Measurements from ENCODE around the gene UHRF1. TPM values are rescaled to one million over a fixed set of nuclear protein-coding genes. Genes with fewer than 3 reads are reported as not detected.

The UHRF1 gene
- total RNA-seq, 1 donor from 2014 or later = 0.90 TPM

DNA sequence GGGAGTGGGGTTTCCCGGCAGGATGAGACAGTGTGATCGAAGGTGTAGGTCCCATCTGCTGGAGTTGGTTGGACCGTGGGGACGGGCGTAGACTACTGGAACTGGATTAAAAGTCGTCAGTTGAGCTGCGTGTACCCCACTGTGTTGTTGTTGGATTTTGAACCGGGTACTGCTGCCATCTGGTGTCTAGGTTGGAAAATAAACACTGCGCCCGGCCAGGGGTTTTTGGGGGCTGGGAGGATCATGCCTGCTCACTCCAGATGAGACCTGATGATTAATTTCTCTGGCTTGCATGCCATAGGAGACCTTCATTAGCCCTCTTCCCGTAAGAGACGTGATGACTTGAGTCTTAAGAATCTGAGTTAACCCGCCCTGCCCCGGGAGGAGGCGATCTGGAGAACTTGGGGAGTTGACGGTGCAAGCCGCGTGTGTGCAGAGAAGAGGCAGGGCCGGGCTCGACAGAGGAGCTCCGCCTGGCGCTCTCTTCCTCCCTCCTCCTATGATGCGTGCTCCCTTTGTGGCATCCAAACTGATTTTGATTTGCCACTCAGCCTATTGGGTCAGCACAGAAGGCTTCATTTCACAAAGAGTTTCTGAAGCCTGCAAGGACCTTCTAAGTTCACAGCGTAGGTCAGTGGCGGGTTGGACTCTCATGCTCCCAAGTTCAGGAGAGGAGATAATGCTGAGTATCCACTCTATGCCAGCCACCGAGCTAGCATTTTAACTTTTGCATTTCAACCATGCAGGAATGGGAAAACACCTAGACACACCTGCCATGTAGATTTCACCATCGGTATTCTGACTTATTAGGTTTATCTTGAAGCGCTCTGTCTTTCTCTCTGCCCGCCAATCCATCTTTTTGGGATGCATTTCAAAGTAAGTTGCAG is 2.7 kb downstream of the UHRF1 start:
- peak overlapping the region; percentile 57 for H3K4me3 ChIP-seq
- H3K4me1 ChIP-seq = peaks cover 26% of the 10 kb centered on the region
- no peaks in the 10 kb centered on the region for H3K36me3 ChIP-seq
- H3K27me3 ChIP-seq = peaks cover 5% of the 10 kb centered on the region
- intact Hi-C loops (cut with DNase I) = no loop called here
- H3K9me3 ChIP-seq = no peaks in the 10 kb centered on the region
- H3K27ac ChIP-seq = no peak overlapping the region
- DNase-seq = no peak
- TF ChIP-seq, protein P1, sequence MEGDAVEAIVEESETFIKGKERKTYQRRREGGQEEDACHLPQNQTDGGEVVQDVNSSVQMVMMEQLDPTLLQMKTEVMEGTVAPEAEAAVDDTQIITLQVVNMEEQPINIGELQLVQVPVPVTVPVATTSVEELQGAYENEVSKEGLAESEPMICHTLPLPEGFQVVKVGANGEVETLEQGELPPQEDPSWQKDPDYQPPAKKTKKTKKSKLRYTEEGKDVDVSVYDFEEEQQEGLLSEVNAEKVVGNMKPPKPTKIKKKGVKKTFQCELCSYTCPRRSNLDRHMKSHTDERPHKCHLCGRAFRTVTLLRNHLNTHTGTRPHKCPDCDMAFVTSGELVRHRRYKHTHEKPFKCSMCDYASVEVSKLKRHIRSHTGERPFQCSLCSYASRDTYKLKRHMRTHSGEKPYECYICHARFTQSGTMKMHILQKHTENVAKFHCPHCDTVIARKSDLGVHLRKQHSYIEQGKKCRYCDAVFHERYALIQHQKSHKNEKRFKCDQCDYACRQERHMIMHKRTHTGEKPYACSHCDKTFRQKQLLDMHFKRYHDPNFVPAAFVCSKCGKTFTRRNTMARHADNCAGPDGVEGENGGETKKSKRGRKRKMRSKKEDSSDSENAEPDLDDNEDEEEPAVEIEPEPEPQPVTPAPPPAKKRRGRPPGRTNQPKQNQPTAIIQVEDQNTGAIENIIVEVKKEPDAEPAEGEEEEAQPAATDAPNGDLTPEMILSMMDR (IDR thresholded peaks at IDR 0.05) = peak; percentile 58
- ATAC-seq = peak; percentile 53

DNA sequence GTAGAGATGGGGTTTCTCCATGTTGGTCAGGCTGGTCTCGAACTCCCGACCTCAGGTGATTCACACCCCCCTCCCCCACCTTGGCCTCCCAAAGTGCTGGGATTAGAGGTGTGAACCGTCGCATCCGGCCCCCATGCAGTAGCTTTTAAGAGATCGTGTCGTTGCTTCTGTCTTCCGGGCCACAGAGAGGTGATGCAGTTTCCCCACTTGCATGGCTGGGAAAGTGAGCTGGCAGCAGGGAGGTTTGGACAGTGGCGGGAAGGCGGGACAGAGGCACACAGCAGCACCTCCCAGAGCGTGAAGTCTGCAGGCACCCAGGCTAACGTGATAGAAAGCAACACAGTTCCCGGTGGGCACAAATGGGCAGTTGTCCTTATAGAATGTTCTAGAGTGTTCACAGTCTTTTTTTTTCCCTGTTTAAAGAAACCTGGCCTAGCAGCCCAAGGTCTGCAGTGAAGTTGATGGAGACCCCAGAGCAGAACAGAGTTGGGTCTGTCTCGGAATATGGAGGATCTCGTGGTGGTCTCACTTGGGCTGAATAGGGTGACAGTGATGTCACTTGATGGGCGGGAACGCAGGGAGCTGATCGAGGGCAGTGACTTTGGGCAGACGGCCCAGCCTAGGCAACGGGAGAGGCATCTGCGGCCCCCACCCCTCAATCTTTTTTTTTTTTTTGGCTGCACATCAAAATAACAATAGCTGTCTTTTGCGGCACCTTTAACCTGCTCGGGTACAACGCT is 4.9 kb downstream of the UHRF1 start:
- H3K27ac ChIP-seq = no peak overlapping the region
- ATAC-seq = no peak
- H3K27me3 ChIP-seq = no peaks in the 10 kb centered on the region
- peak overlapping the region; percentile 42 for H3K4me3 ChIP-seq
- H3K4me1 ChIP-seq = peaks cover 24% of the 10 kb centered on the region
- TF ChIP-seq, protein P1 (IDR thresholded peaks at IDR 0.05) = no peak
- H3K36me3 ChIP-seq = no peaks in the 10 kb centered on the region
- intact Hi-C loops (cut with DNase I) = no loop called here
- H3K9me3 ChIP-seq = no peaks in the 10 kb centered on the region
- no peak for DNase-seq

DNA sequence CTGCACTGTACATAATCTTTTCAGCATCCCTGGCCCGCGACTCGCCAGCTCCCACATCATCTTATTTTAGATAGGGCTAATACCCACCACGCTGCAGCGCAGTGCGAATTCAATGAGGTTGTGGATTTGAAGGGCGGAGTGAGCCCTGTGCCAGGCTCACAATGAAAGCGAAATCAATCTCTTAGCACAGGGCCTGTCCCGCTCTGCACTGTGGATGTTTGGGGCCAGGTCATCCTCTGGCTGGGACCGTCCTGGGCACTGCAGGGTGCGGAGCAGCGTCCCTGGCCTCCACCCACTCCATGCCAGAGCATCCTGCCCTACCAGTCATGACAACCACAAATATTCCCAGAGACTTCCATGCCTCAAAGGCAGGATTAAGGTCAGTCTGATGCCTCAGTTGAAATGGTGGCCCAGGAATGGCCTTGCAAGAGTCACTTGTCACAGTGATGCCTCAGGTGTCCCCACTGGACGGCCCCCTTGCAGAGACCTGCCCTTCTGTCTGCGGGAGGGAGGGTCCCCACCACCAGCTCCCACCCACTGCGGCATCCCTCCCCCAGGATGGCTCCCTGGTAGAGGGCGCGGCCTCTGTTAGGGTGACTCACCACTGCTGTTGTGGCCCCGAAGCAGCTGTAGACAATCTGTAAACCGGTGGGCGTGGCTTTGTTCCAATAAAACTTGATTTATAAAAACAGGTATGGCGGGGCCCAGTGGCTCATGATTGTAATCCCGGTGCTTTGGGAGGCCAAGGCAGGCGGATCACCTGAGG is 5.6 kb downstream of the UHRF1 start:
- intact Hi-C loops (cut with DNase I) = no loop called here
- Histone ChIP-seq H3K4me1 (peaks cover 20% of the 10 kb centered on the region), H3K4me3 (peak overlapping the region; percentile 42), H3K36me3 (no peaks in the 10 kb centered on the region), H3K27ac (no peak overlapping the region), H3K27me3 (no peaks in the 10 kb centered on the region), H3K9me3 (no peaks in the 10 kb centered on the region)
- DNase-seq (no peak), ATAC-seq (peak; percentile 58)
- TF ChIP-seq, protein P1 (IDR thresholded peaks at IDR 0.05) = no peak

DNA sequence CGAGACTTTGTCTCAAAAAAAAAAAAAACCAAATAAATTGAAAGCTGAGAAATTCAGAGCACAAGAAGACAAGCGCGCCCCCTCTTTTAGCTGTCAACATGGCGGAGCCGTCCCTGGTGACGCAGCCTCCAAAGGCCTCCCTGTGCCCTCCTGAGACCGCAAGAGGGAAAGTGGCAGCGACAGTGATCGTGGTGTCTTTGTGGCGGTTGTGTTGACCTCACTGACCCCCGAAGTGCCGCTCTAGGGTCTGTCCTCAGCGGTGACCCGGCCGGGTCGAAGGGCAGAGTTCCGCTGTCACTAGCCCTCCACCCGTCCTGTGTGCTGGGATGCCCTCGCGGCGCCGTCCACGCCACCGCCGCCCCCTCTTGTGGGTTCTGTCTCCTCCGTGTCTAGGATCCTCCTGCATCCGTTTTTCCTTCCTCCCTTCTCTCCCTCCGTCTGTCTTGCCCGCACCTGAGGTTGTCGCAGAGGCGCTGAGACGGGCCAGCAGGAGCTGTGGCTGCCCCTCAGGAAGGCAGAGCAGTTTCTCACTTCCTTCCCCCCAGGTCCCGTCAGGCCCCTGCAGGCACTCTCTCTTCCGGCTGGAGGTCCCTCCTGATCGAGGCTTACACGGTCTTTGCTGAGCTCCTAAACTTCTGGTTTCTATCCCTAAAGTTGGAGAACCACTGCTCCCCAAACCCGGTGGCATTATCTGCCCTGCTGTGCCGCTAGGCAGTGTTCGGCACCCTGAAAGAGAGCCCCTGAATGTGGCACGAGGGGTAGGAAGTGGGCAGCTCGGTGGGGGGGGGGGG is 7.2 kb downstream of the UHRF1 start:
- DNase-seq (no peak), ATAC-seq (peak; percentile 55)
- intact Hi-C loops (cut with DNase I) = no loop called here

More for the DNA sequence above, 7.2 kb downstream of the UHRF1 start:
- Histone ChIP-seq H3K4me1 (peaks cover 8% of the 10 kb centered on the region), H3K27me3 (no peaks in the 10 kb centered on the region), H3K4me3 (peak overlapping the region; percentile 42), H3K27ac (peak overlapping the region; percentile 66), H3K36me3 (no peaks in the 10 kb centered on the region), H3K9me3 (no peaks in the 10 kb centered on the region)
- TF ChIP-seq, protein P1 (IDR thresholded peaks at IDR 0.05) = no peak

Data from upper lobe of right lung (tissue), 1 donor.